Hepatocyte (in vitro differentiated cells): ENCODE measurements around the gene TMEM273.

Experiments
- CTCF ChIP-seq: fragments of 200-600 bp; sonication (generic); IDR thresholded peaks from 2 replicates; pipeline ENCODE4 v1.5.1; 2016; ENCODE audit warnings: antibody characterized with exemption, mild to moderate bottlenecking; ENCODE audit not compliant: poor library complexity
- EZH2 ChIP-seq: fragments of 200-600 bp; sonication (generic); IDR thresholded peaks from 2 replicates; pipeline ENCODE4 v1.6.1; 2016; ENCODE audit warnings: antibody characterized with exemption, mild to moderate bottlenecking, borderline replicate concordance
- EZH2phosphoT487 ChIP-seq: fragments of 200-600 bp; sonication (generic); IDR thresholded peaks from one replicate; pipeline ENCODE4 v1.6.1; 2018; ENCODE audit warnings: antibody characterized with exemption, mild to moderate bottlenecking, low read depth, moderate library complexity; ENCODE audit not compliant: unreplicated experiment, severe bottlenecking

GRCh38 chr10:49168831-49169500 lies 19.2 kb downstream of the TMEM273 start:
- TF ChIP-seq CTCF (no peak), EZH2 (no peak), EZH2phosphoT487 (no peak)
